Measurements from ENCODE around the gene MARCHF3. TPM values are rescaled to one million over a fixed set of nuclear protein-coding genes. Genes with fewer than 3 reads are reported as not detected.
"Not testable (repeated sequence)": the region's sequence is repeated elsewhere in the genome, so short reads cannot be mapped to it uniquely, and the experiment has no call there.

Gene MARCHF3
- polyA plus RNA-seq, 12 donors: 6.0 to 13.0 (median 8.1) TPM; not detected in 1

GRCh38 chr5:127016722-127017121 lies 13.6 kb downstream of the MARCHF3 start:
- not testable (repeated sequence) for DNase-seq

GRCh38 chr5:127015716-127016115 lies 14.6 kb downstream of the MARCHF3 start:
- no peak for DNase-seq

GRCh38 chr5:127014573-127014972 lies 15.8 kb downstream of the MARCHF3 start:
- DNase-seq: no peak

- DNase-seq: no peak
Observed at GRCh38 chr5:127013407-127013806, 17.0 kb downstream of the MARCHF3 start.

- DNase-seq: no peak
Observed at GRCh38 chr5:127012916-127013315, 17.4 kb downstream of the MARCHF3 start.

GRCh38 chr5:127011961-127012644 lies 18.3 kb downstream of the MARCHF3 start:
- DNase-seq: no peak

GRCh38 chr5:127011153-127011552 lies 19.2 kb downstream of the MARCHF3 start:
- peak; percentile 71 for DNase-seq

GRCh38 chr5:127010362-127010761 lies 20.0 kb downstream of the MARCHF3 start:
- DNase-seq: no peak

GRCh38 chr5:127009784-127010183 lies 20.6 kb downstream of the MARCHF3 start:
- no peak for DNase-seq

GRCh38 chr5:127008300-127008975 lies 21.9 kb downstream of the MARCHF3 start:
- no peak for DNase-seq

- DNase-seq: no peak
Observed at GRCh38 chr5:127007522-127007921, 22.8 kb downstream of the MARCHF3 start.

GRCh38 chr5:127006744-127007143 lies 23.6 kb downstream of the MARCHF3 start:
- no peak for DNase-seq

GRCh38 chr5:127005282-127005681 lies 25.1 kb downstream of the MARCHF3 start:
- not testable (repeated sequence) for DNase-seq

GRCh38 chr5:127004721-127005120 lies 25.6 kb downstream of the MARCHF3 start:
- no peak for DNase-seq

GRCh38 chr5:127003798-127004495 lies 26.4 kb downstream of the MARCHF3 start:
- DNase-seq: no peak

GRCh38 chr5:127002390-127002789 lies 28.0 kb downstream of the MARCHF3 start:
- DNase-seq: no peak

GRCh38 chr5:127001621-127002296 lies 28.6 kb downstream of the MARCHF3 start:
- no peak for DNase-seq

- DNase-seq: no peak
Observed at GRCh38 chr5:126998895-126999570, 31.3 kb downstream of the MARCHF3 start.

- no peak for DNase-seq
Observed at GRCh38 chr5:126998201-126998631, 32.1 kb downstream of the MARCHF3 start.

- no peak for DNase-seq
Observed at GRCh38 chr5:126995689-126996088, 34.7 kb downstream of the MARCHF3 start.

GRCh38 chr5:126995039-126995438 lies 35.3 kb downstream of the MARCHF3 start:
- DNase-seq: no peak

- DNase-seq: no peak
Observed at GRCh38 chr5:126994485-126994884, 35.9 kb downstream of the MARCHF3 start.
